HCT116 (cell line): ENCODE measurements around the gene MDFI. TPM values are rescaled to one million over a fixed set of nuclear protein-coding genes. Genes with fewer than 3 reads are reported as not detected.

Experiments used
- ATAC-seq: fragments of 200-7000 bp; cut with Tn5 transposase; 2 replicates; pipeline ENCODE4 v1.9.1; 2020; ENCODE audit warnings: mild to moderate bottlenecking, moderate library complexity
- BruUV-seq: library from RNA; stranded (reverse); fragments of 400-500 nt; replicated peaks from 2 replicates; lab custom pipeline; 2021; lab: Mats Ljungman, UMichigan
- CTCF ChIA-PET: fragments of 300-600 bp; sonication (Branson Sonifier 250); formaldehyde crosslinking; loops from one replicate; lab custom pipeline; 2021; ENCODE audit warnings: antibody characterized with exemption; lab: Charles Lee
- POLR2A ChIA-PET: fragments of 300-600, 350-600 bp; sonication (Branson Sonifier 250); formaldehyde crosslinking; loops from one replicate; lab custom pipeline; 2021; ENCODE audit warnings: antibody characterized with exemption; lab: Charles Lee
- RAD21 ChIA-PET, 2 experiments: fragments of 300-600 bp; sonication (Branson Sonifier 250); formaldehyde crosslinking; loops; one replicate each; lab custom pipeline; 2023; ENCODE audit warnings: low total read pairs in 2 of 2; ENCODE audit not compliant: uncharacterized antibody in 2 of 2, unreplicated experiment in 2 of 2, low non-redundant PET in 1 of 2; lab: Charles Lee
- DNase-seq: peaks from one replicate; pipeline ENCODE4 v3.0.0-alpha.2; 2010; ENCODE audit warnings: low read depth, low spot score
- H2AFZ ChIP-seq: fragments of 200-600 bp; shearing (Covaris generic), sonication (generic); 2 replicates; pipeline ENCODE4 v1.6.1; 2017; ENCODE audit warnings: low read depth, mixed run types, mixed read lengths, antibody characterized with exemption, low read length; ENCODE audit not compliant: poor library complexity, severe bottlenecking
- H3K27ac ChIP-seq: 2 replicates; pipeline ENCODE4 v1.5.1; 2012; ENCODE audit warnings: low read depth, low read length
- H3K27me3 ChIP-seq: fragments of 200-600 bp; sonication (generic); 2 replicates; pipeline ENCODE4 v1.6.1; 2016; ENCODE audit warnings: mixed run types, low read length, mixed read lengths; ENCODE audit not compliant: insufficient read depth
- H3K36me3 ChIP-seq, 2 experiments: fragments of 200-500 bp in 1 of 2; fragments of 200-600 bp in 1 of 2; sonication (Bioruptor generic) in 1 of 2; sonication (generic) in 1 of 2; 2 replicates each; pipeline versions ENCODE4 v1.5.1 to v1.6.1; 2014 to 2016; ENCODE audit warnings: low read length in 2 of 2, inconsistent platforms in 1 of 2, mixed read lengths in 1 of 2, mixed run types in 1 of 2; ENCODE audit not compliant: insufficient read depth in 2 of 2, control insufficient read depth in 1 of 2
- H3K4me1 ChIP-seq, 2 experiments: fragments of 200-600 bp in 1 of 2; sonication (generic) in 1 of 2; 2 replicates each; pipeline versions ENCODE4 v1.5.1 to v1.6.1; 2012 to 2017; ENCODE audit warnings: low read length in 2 of 2, inconsistent platforms in 1 of 2, mild to moderate bottlenecking in 1 of 2, mixed read lengths in 1 of 2, mixed run types in 1 of 2, moderate library complexity in 1 of 2; ENCODE audit not compliant: insufficient read depth in 2 of 2, control insufficient read depth in 1 of 2
- H3K4me2 ChIP-seq: fragments of 200-600 bp; sonication (generic); 2 replicates; pipeline ENCODE4 v1.6.1; 2017; ENCODE audit warnings: mixed run types, low read length, mixed read lengths
- H3K4me3 ChIP-seq, 2 experiments: fragments of 200-600 bp in 1 of 2; sonication (generic) in 1 of 2; replicated peaks in 1 of 2; 2 replicates each; pipeline ENCODE4 v1.5.1; 2011 to 2016; ENCODE audit warnings: low read length in 2 of 2, control low read depth in 1 of 2, low read depth in 1 of 2, mild to moderate bottlenecking in 1 of 2, mixed read lengths in 1 of 2, mixed run types in 1 of 2
- H3K79me2 ChIP-seq: fragments of 200-600 bp; sonication (generic); 2 replicates; pipeline ENCODE4 v1.6.1; 2017; ENCODE audit warnings: mild to moderate bottlenecking, mixed run types, low read length, moderate library complexity, mixed read lengths; ENCODE audit not compliant: insufficient read depth
- H3K9ac ChIP-seq: fragments of 200-600 bp; sonication (generic); 2 replicates; pipeline ENCODE4 v1.6.1; 2016; ENCODE audit warnings: low read length, mixed read lengths
- H3K9me2 ChIP-seq: fragments of 200-600 bp; sonication (generic), shearing (Covaris generic); 2 replicates; pipeline ENCODE4 v1.6.1; 2017; ENCODE audit warnings: mixed run types, mild to moderate bottlenecking, moderate library complexity; ENCODE audit not compliant: insufficient read depth
- H3K9me3 ChIP-seq, 2 experiments: fragments of 200-500 bp in 1 of 2; fragments of 200-600 bp in 1 of 2; sonication (Bioruptor generic) in 1 of 2; sonication (generic) in 1 of 2; 2 replicates each; pipeline ENCODE4 v1.6.1; 2014 to 2017; ENCODE audit warnings: low read length in 2 of 2, mixed read lengths in 2 of 2, inconsistent platforms in 1 of 2, low read depth in 1 of 2, mild to moderate bottlenecking in 1 of 2, mixed run types in 1 of 2, moderate library complexity in 1 of 2; ENCODE audit not compliant: control insufficient read depth in 1 of 2, insufficient read depth in 1 of 2
- H4K20me1 ChIP-seq: fragments of 200-600 bp; sonication (generic), shearing (Covaris generic); 2 replicates; pipeline ENCODE4 v1.6.1; 2017; ENCODE audit warnings: mixed run types, mild to moderate bottlenecking, moderate library complexity; ENCODE audit not compliant: insufficient read depth
- CEBPB ChIP-seq: IDR thresholded peaks from 2 replicates; pipeline ENCODE4 v1.6.1; 2012; ENCODE audit warnings: low read depth
- EGR1 ChIP-seq: IDR thresholded peaks from 2 replicates; pipeline ENCODE4 v1.6.1; 2012; ENCODE audit warnings: low read depth
- POLR2A ChIP-seq: IDR thresholded peaks from 2 replicates; pipeline ENCODE4 v1.7.0; 2011; ENCODE audit warnings: borderline replicate concordance; ENCODE audit not compliant: insufficient read depth, insufficient read length; ENCODE audit errors: extremely low read depth
- POLR2AphosphoS5 ChIP-seq: IDR thresholded peaks from 2 replicates; pipeline ENCODE4 v1.6.1; 2011; ENCODE audit warnings: mild to moderate bottlenecking, low read depth, low read length, moderate library complexity
- RAD21 ChIP-seq: IDR thresholded peaks from 2 replicates; pipeline ENCODE4 v1.6.1; 2012; ENCODE audit warnings: low read depth, mild to moderate bottlenecking
- SP1 ChIP-seq: IDR thresholded peaks from 2 replicates; pipeline ENCODE4 v1.6.1; 2012; ENCODE audit warnings: low read depth
- TCF7L2 ChIP-seq: IDR thresholded peaks from 2 replicates; pipeline ENCODE4 v1.7.0; 2011; ENCODE audit warnings: borderline replicate concordance, inconsistent platforms; ENCODE audit not compliant: insufficient read depth, insufficient read length; ENCODE audit errors: extremely low read depth
- intact Hi-C: fragments of 100-400 bp; cut with micrococcal nuclease; formaldehyde crosslinking; loops from 2 replicates; pipeline ENCODE4 v1.10.0; 2022
- total RNA-seq: library from RNA; stranded (reverse); gene quantifications from one replicate; pipeline ENCODE4 v1.2.1, GENCODE V29; 2021; ENCODE audit not compliant: unreplicated experiment

The MDFI gene
- total RNA-seq, 1 experiment from 2014 or later: 35.5 TPM

DNA sequence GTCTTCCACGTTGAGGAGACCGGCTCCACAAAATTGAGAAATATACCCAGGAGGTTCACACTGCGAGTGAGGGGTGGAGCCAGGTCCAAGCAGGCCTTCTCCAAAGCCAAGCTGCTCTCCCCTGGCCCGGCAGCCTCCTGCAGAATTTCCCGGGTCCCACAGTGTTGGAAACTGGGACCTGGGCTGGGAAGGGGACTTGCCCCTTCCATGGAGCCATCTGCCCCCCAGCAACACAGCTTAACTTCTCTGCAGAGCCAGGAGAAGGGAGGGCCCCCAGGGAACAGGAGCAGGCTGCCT lies 35.4 kb downstream of the MDFI start:
- CTCF ChIA-PET: no interaction called here
- no peaks in the 10 kb centered on the region for H4K20me1 ChIP-seq
- H3K4me1 ChIP-seq: no peaks in the 10 kb centered on the region
- no peaks in the 10 kb centered on the region for H3K79me2 ChIP-seq
- no peak for TF ChIP-seq CEBPB
- no peak for TF ChIP-seq EGR1
- no peak for TF ChIP-seq SP1
- no peak for TF ChIP-seq TCF7L2
- TF ChIP-seq, all 23 proteins: peak for 0
- peaks cover 3% of the 10 kb centered on the region; the same call in 1 of the 2 replicates for H3K27me3 ChIP-seq
- no peak overlapping the region for H3K4me3 ChIP-seq
- H3K9me3 ChIP-seq: no peaks in the 10 kb centered on the region
- ChIA-PET RAD21 (no interaction called here), POLR2A (no interaction called here)
- no peak overlapping the region for H2AFZ ChIP-seq
- ATAC-seq (no peak), DNase-seq (no peak)
- no peak overlapping the region for H3K9ac ChIP-seq
- H3K9me2 ChIP-seq: no peaks in the 10 kb centered on the region
- H3K27ac ChIP-seq: no peak overlapping the region
- intact Hi-C loops: no loop called here
- no peak overlapping the region for H3K4me2 ChIP-seq
- no TSS peak for BruUV-seq
- H3K36me3 ChIP-seq: no peaks in the 10 kb centered on the region

GRCh38 chr6:41674231-41675000 lies 36.1 kb downstream of the MDFI start:
- no peak for ATAC-seq
- intact Hi-C loops: no loop called here

More at GRCh38 chr6:41674231-41675000, 36.1 kb downstream of the MDFI start:
- H3K36me3 ChIP-seq: no peaks in the 10 kb centered on the region
- no peaks in the 10 kb centered on the region for H3K27me3 ChIP-seq
- H3K9ac ChIP-seq: no peak overlapping the region
- no peak for DNase-seq
- POLR2A ChIA-PET: no interaction called here
- H3K79me2 ChIP-seq: no peaks in the 10 kb centered on the region
- H3K9me2 ChIP-seq: no peaks in the 10 kb centered on the region
- H4K20me1 ChIP-seq: no peaks in the 10 kb centered on the region
- H3K4me2 ChIP-seq: no peak overlapping the region
- no peak overlapping the region for H3K27ac ChIP-seq
- H2AFZ ChIP-seq: no peak overlapping the region
- CTCF ChIA-PET: no interaction called here
- no peaks in the 10 kb centered on the region for H3K4me1 ChIP-seq
- no peak for TF ChIP-seq POLR2A
- no peak for TF ChIP-seq POLR2AphosphoS5
- TF ChIP-seq TCF7L2: no peak
- TF ChIP-seq SP1: no peak
- TF ChIP-seq RAD21: no peak
- TF ChIP-seq CEBPB: no peak
- H3K4me3 ChIP-seq: no peak overlapping the region
- no TSS peak for BruUV-seq
- RAD21 ChIA-PET: no interaction called here
- no peaks in the 10 kb centered on the region for H3K9me3 ChIP-seq
